Activated CD4-positive, CD25-positive, alpha-beta regulatory T cell treated with anti-CD3 and anti-CD28 coated beads, Interleukin-2, amount 50 U/mL, for 72 hours (primary cell): Measurements from ENCODE around the gene RUVBL2.
"Not testable (repeated sequence)": the region's sequence is repeated elsewhere in the genome, so short reads cannot be mapped to it uniquely, and the experiment has no call there.

Experiments
- DNase-seq: peaks from one replicate; pipeline ENCODE4 v3.0.0; 2021

Gene RUVBL2

GRCh38 chr19:49018388-49019241 is 24.9 kb downstream of the RUVBL2 start:
- not testable (repeated sequence) for DNase-seq

GRCh38 chr19:49019242-49019932 is 25.7 kb downstream of the RUVBL2 start:
- peak; percentile 66 for DNase-seq

DNA sequence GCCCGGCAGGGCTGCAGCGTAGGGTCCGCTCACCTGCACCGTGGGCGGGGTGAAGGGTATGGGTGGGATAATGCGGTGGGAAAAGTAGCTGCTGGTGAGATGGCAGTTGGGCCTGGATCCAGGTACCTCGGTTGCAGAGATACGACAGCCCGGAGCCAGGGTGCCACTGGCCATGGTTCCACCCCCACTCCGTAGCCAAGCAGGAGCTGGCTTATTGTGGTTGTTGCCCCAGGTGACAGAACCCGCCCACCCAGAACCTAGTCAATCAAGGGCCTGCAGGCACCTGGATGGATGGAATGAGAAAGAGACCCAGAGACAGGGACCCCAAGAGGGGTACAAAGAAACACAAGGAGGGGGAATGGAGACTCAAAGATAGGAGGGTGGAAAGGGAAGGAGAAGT is 26.7 kb downstream of the RUVBL2 start:
- no peak for DNase-seq

DNA sequence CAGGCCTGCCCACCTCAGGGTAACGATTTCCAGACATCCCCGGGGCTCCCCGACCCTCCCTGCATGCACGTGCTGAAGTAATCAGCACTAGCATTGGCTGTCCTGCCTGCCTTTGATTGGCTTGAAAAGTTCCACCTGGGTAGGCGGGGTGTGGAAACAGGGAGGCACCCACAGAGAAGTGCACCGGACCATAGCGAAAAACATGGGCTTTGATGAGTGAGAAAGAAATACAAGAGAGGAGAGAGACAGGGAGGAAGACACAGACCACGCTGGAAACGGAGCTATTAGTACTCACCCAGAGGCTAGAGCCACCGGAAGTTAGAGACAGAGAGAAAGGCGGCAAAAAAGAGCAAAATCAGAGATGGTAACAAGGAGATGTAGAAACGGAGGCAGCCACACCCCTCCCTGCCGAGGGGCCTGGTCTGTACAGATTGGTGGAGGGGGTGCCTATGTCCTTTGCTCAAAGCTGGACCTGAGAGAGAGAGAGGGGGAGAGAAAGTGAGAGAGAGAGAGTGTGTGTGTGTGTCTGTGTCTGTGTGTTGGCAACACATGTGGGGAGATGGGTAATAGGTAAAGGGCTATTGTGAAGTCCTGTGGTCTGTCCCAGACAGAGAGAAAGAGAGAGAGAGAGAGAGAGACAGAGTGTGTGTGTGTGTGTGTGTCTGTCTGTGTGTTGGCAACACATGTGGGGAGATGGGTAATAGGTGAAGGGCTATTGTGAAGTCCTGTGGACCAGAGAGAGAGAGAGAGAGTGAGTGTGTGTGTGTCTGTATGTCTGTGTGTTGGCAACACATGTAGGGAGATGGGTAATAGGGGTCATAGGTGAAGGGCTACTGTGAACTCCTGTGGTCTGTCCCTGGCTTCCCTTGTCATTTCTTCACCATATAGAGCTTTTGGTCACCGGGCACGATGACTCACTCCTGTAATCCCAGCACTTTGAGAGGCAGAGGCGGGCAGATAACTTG is 27.5 kb downstream of the RUVBL2 start:
- DNase-seq = no peak

DNA sequence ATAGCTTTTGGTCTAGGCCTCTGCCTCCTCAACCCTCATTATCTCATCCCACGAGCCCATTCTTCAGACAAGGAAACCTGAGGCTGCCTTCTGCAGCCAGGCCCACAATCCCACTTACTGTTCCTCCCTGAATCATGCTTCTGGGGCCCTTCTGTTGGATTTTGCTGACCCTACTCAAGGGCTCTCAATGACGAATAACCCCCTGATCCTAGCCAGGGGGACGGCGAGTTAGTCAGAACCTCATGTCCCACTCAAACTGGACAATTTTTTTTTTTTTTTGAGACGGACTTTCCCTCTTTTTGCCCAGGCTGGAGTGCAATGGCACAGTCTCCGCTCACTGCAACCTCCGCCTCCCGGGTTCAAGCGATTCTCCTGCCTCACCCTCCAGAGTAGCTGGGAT is 28.4 kb downstream of the RUVBL2 start:
- DNase-seq = no peak

DNA sequence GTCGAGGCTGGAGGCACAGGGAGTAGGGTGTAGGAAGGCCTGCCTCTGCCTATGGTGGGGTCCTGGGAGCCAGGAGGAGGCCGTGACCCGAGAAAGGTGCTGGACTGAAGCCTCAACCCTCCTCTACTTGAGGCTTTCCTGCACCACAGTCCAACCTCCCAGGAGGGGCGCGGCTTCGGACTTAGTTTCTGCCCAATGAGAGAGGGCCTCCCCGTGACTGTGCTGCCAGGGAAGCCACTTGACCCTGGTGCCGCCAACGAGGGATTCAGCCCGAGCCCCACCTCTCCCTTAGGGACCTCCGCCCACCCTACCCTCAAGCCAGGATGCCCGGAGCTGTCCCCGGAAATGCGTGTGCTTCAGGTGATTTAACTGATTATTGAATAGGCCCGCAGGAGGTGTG is 30.5 kb downstream of the RUVBL2 start, which contains the start of gene CGB3:
Gene CGB3, minus strand, starts transcription at position 101 of the 400 bp plus-strand sequence. CDS start 362 bp downstream, outside the sequence.
- not testable (repeated sequence) for DNase-seq

DNA sequence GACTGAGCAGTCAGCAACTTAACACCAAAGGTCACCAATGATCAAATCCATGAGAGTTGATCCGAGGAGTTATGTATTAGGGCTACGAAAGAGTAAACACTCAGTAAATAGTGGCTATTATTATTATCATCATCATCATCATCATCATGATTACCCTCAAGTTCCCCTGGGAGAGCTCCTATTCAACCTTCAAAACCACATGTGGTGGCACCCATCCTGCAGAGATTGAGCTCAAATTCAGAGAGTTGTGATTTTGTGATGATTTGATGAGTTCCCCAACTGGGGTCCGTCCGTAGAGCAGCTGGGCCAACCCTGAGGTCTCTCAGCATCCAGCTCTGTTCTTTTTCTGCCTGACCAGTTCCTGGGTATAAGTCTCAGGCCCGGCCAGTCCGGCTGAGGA is 31.4 kb downstream of the RUVBL2 start:
- not testable (repeated sequence) for DNase-seq

- DNase-seq = not testable (repeated sequence)
These were observed 31.9 kb downstream of the RUVBL2 start for GRCh38 chr19:49025599-49025998.

- DNase-seq = not testable (repeated sequence)
These were observed 35.0 kb downstream of the RUVBL2 start for GRCh38 chr19:49028686-49029085.

GRCh38 chr19:49029749-49030148 is 36.1 kb downstream of the RUVBL2 start:
- not testable (repeated sequence) for DNase-seq

- DNase-seq = not testable (repeated sequence)
These were observed 36.6 kb downstream of the RUVBL2 start for GRCh38 chr19:49030323-49030722.

DNA sequence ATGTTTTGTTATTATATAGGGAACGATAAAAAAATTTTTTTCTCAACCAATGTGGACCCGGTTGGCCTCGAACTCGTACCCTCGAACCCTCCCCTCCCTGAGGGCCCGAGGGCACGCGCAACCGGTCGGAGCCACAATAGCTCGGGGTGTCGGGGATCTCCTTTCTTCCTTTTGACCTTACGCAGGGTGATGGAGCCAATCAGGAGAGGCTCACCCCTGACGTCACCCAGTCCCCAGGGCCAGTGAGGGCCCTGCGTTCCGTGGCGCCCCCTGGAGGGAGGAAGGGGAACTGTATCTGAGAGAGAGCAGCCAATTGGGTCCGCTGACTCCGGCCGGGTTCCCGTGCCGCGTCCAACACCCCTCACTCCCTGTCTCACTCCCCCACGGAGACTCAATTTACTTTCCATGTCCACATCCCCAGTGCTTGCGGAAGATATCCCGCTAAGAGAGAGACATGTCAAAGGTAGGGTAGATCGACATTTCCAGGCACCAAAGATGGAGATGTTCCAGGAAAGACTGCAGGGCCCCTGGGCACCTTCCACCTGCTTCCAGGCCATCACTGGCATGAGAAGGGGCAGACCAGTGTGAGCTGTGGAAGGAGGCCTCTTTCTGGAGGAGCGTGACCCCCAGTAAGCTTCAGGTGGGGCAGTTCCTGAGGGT is 38.1 kb downstream of the RUVBL2 start, which contains the start of gene CGB2:
Gene CGB2, plus strand, starts transcription at position 249 of the 660 bp plus-strand sequence. Its CDS starts 206 bp downstream, at position 455.
- peak; percentile 76 for DNase-seq

DNA sequence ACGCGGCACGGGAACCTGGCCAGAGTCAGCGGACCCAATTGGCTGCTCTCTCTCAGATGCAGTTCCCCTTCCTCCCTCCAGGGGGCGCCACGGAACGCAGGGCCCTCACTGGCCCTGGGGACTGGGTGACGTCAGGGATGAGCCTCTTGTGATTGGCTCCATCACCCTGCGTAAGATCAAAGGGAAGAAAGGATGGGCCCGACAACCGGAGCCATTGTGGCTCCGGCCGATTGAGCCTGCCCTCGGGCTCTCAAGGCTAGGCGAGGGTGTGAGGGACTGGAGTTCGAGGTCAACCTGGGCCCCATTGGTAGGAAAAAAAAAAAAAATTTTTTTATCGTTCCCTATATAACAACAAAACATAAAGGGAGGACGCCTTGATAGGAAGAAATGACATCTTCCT is 43.1 kb downstream of the RUVBL2 start, which contains the start of gene CGB1:
Gene CGB1, minus strand, starts transcription at position 81 of the 400 bp plus-strand sequence. CDS start 184 bp downstream, outside the sequence.
- DNase-seq = peak; percentile 69

DNA sequence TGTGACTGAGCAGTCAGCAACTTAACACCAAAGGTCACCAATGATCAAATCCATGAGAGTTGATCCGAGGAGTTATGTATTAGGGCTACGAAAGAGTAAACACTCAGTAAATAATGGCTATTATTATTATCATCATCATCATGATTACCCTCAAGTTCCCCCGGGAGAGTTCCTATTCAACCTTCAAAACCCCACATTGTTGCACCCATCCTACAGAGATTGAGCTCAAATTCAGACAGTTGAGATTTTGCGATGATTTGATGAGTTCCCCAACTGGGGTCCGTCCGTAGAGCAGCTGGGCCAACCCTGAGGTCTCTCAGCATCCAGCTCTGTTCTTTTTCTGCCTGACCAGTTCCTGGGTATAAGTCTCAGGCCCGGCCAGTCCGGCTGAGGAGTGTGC is 44.4 kb downstream of the RUVBL2 start:
- not testable (repeated sequence) for DNase-seq

- not testable (repeated sequence) for DNase-seq
These were observed 45.0 kb downstream of the RUVBL2 start for GRCh38 chr19:49038557-49039276.

DNA sequence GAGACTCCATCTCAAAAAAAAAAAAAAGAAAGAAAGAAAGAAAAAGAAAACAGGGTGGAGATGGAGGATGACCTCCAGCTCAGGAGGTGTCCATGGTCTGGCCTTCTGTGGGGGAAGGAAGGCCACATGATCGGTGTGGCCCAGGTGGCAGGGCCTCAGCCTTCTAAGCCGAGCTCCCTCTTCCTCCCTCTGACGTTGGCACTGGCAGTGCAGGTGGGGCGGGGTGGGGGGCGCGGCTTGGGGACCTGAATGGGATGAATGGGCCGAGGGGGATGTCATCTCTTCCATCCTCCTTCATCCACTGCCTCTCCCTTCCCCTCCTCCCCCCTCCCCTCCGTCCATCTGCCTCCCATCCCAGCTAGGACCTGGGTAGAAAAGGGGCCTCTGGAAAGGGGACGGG is 46.0 kb downstream of the RUVBL2 start:
- not testable (repeated sequence) for DNase-seq

DNA sequence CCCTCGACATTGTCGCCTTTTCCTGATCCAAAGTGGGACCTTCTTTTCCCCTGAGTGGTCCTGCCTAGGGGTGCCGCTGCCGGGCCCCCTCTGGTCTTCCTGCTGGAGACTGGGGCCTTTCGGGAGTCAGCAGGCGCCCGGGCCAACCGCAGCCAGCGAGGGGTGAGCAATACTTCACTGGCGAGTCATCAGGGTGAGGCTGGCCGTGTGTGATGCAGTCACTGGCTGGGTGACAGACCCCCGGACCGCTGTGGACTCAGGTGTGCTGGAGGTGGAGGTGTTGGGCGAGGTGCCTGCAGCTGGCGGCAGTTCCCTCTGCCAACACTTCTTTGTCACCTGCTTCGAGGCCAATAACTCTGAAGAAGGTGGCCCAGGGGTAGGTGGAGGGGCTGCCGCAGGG is 48.5 kb downstream of the RUVBL2 start:
- no peak for DNase-seq

DNA sequence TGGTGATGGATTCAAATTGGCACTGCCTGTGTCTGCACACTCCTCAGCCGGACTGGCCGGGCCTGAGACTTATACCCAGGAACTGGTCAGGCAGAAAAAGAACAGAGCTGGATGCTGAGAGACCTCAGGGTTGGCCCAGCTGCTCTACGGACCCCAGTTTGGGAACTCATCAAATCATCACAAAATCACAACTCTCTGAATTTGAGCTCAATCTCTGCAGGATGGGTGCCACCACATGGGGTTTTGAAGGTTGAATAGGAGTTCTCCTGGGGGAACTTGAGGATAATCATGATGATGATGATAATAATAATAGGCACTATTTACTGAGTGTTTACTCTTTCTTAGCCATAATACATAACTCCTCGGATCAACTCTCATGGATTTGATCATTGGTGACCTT is 49.0 kb downstream of the RUVBL2 start:
- DNase-seq = not testable (repeated sequence)

DNA sequence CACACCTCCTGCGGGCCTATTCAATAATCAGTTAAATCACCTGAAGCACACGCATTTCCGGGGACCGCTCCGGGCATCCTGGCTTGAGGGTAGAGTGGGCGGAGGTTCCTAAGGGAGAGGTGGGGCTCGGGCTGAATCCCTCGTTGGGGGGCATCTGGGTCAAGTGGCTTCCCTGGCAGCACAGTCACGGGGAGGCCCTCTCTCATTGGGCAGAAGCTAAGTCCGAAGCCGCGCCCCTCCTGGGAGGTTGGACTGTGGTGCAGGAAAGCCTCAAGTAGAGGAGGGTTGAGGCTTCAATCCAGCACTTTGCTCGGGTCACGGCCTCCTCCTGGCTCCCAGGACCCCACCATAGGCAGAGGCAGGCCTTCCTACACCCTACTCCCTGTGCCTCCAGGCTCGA is 49.9 kb downstream of the RUVBL2 start, which contains the start of gene CGB5:
Gene CGB5, plus strand, starts transcription at position 301 of the 400 bp plus-strand sequence. CDS start 362 bp downstream, outside the sequence.
- DNase-seq = not testable (repeated sequence)

DNA sequence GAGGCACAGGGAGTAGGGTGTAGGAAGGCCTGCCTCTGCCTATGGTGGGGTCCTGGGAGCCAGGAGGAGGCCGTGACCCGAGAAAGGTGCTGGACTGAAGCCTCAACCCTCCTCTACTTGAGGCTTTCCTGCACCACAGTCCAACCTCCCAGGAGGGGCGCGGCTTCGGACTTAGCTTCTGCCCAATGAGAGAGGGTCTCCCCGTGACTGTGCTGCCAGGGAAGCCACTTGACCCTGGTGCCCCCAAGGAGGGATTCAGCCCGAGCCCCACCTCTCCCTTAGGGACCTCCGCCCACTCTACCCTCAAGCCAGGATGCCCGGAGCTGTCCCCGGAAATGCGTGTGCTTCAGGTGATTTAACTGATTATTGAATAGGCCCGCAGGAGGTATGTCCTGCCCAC is 55.3 kb downstream of the RUVBL2 start, which contains the start of gene CGB8:
Gene CGB8, minus strand, starts transcription at position 101 of the 400 bp plus-strand sequence. CDS start 372 bp downstream, outside the sequence.
- DNase-seq = not testable (repeated sequence)

DNA sequence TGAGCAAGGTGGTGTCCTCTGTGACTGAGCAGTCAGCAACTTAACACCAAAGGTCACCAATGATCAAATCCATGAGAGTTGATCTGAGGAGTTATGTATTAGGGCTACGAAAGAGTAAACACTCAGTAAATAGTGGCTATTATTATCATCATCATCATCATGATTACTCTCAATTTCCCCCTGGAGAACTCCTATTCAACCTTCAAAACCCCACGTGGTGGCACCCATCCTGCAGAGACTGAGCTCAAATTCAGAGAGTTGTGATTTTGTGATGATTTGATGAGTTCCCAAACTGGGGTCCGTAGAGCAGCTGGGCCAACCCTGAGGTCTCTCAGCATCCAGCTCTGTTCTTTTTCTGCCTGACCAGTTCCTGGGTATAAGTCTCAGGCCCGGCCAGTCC is 56.1 kb downstream of the RUVBL2 start:
- not testable (repeated sequence) for DNase-seq
